Suppressor macrophage (primary cell): ENCODE measurements around the gene TMEM259.
"Not testable (repeated sequence)": the region's sequence is repeated elsewhere in the genome, so short reads cannot be mapped to it uniquely, and the experiment has no call there.

ENCODE experiments used
- DNase-seq, 4 experiments: peaks; one replicate each; pipeline ENCODE4 v3.0.0-alpha.2; 2020 to 2022

Gene TMEM259

GRCh38 chr19:1038978-1039645, 18.2 kb upstream of the TMEM259 start:
- DNase-seq: no peak

GRCh38 chr19:1037621-1038064, 16.7 kb upstream of the TMEM259 start:
- DNase-seq: peak in 2 of 4 experiments; percentile 18 to 26

GRCh38 chr19:1035998-1036621, 15.2 kb upstream of the TMEM259 start:
- no peak for DNase-seq

- no peak for DNase-seq
Observed at GRCh38 chr19:1032264-1032867, 11.4 kb upstream of the TMEM259 start.

GRCh38 chr19:1028062-1028926, 7.4 kb upstream of the TMEM259 start:
- peak; percentile 30 to 70 (median 52) for DNase-seq

- peak in 1 of 4 experiments; percentile 36 for DNase-seq
Observed at GRCh38 chr19:1027650-1028061, 6.7 kb upstream of the TMEM259 start.

GRCh38 chr19:1026783-1027649, 6.1 kb upstream of the TMEM259 start:
- peak; percentile 15 to 48 (median 38) for DNase-seq

GRCh38 chr19:1025960-1026782, 5.2 kb upstream of the TMEM259 start, which contains the start of gene CNN2:
Gene CNN2, plus strand, starts transcription at chr19:1026608. Its CDS starts 54 bp downstream, at chr19:1026662.
- DNase-seq: peak; percentile 80 to 95 (median 88)

GRCh38 chr19:1025080-1025479, 4.2 kb upstream of the TMEM259 start:
- not testable (repeated sequence) for DNase-seq

- not testable (repeated sequence) for DNase-seq
Observed at GRCh38 chr19:1023883-1024188, 2.9 kb upstream of the TMEM259 start.

GRCh38 chr19:1019980-1020867, 699 bp downstream of the TMEM259 start:
- peak in 3 of 4 experiments; percentile 52 to 72 (median 55) for DNase-seq

- no peak for DNase-seq
Observed at GRCh38 chr19:1019616-1019961, 1.3 kb downstream of the TMEM259 start.

- DNase-seq: no peak
Observed at GRCh38 chr19:1018932-1019615, 1.8 kb downstream of the TMEM259 start.

- DNase-seq: no peak
Observed at GRCh38 chr19:1018393-1018792, 2.5 kb downstream of the TMEM259 start.

- DNase-seq: no peak
Observed at GRCh38 chr19:1017906-1018305, 3.0 kb downstream of the TMEM259 start.

GRCh38 chr19:1017115-1017905, 3.6 kb downstream of the TMEM259 start:
- DNase-seq: peak in 3 of 4 experiments; percentile 23 to 53 (median 34)

- peak in 2 of 4 experiments; percentile 16 to 31 for DNase-seq
Observed at GRCh38 chr19:1016647-1017114, 4.2 kb downstream of the TMEM259 start.
